ENCODE measurements around the gene ANAPC16.

Gene ANAPC16

DNA sequence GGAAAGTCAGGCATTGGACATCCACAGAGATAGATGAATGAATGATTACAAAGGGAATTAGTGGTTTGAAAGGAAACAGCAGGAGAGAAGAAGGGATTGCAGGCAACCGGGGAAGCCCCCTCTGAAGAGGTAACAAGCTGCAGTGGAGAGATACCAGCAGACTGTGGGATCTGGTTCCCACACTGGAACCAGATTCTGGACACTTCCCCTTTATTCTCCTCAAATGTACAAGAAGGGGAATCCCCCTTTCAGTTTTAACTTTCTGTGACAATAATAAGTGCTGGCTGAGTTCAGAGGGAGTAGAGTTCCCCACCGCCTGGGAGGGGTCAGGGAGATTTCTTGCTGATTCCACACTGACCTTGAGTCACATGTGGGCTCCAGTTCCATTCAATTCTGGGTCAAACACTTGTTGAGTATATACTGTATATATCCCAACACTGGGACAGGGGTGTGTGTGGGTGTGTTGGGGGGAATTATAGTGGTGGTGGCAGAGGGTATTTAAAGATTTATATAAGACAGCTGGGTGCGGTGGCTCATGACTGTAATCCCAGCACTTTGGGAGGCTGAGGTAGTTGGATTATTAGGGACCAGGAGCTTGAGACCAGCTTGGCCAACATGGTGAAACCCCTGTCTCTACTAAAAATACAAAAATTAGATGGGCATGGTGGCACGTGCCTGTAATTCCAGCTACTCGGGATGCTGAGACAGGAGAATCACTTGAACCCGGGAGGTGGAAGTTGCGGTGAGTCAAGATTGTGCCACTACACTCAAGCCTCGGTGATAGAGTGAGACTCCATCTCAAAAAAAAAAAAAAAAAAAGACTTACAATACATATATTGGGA, 41.5 kb downstream of the ANAPC16 start:
- no peak overlapping the region for H3K4me3 ChIP-seq (ENCODE audit: low read length)
- no peaks in the 10 kb centered on the region for H3K36me3 ChIP-seq (ENCODE audit: control insufficient read depth, insufficient read depth, low read length, severe bottlenecking)
- H3K27me3 ChIP-seq (replicated peaks; ENCODE audit: control insufficient read depth, insufficient read depth, low read length) = no peaks in the 10 kb centered on the region
- no peaks in the 10 kb centered on the region for H3K9me3 ChIP-seq (ENCODE audit: control insufficient read depth, low read length)
- peaks cover 81% of the 10 kb centered on the region for H3K4me1 ChIP-seq (ENCODE audit: control insufficient read depth, insufficient read depth, low read length)
- peak overlapping the region; percentile 14 for H3K9ac ChIP-seq (ENCODE audit: low read length)
- peak; percentile 64 for DNase-seq (ENCODE audit: low read depth)

- no peak overlapping the region for H3K9ac ChIP-seq (ENCODE audit: low read length)
- H3K9me3 ChIP-seq (ENCODE audit: control insufficient read depth, low read length) = no peaks in the 10 kb centered on the region
- H3K27me3 ChIP-seq (replicated peaks; ENCODE audit: control insufficient read depth, insufficient read depth, low read length) = no peaks in the 10 kb centered on the region
- no peak overlapping the region for H3K4me3 ChIP-seq (ENCODE audit: low read length)
- no peaks in the 10 kb centered on the region for H3K36me3 ChIP-seq (ENCODE audit: control insufficient read depth, insufficient read depth, low read length, severe bottlenecking)
- H3K4me1 ChIP-seq (ENCODE audit: control insufficient read depth, insufficient read depth, low read length) = peaks cover 69% of the 10 kb centered on the region
- no peak for DNase-seq (ENCODE audit: low read depth)
These were observed 42.8 kb downstream of the ANAPC16 start for GRCh38 chr10:72258617-72259016.

- H3K9ac ChIP-seq (ENCODE audit: low read length) = peak overlapping the region; percentile 94
- no peaks in the 10 kb centered on the region for H3K27me3 ChIP-seq (replicated peaks; ENCODE audit: control insufficient read depth, insufficient read depth, low read length)
- H3K4me3 ChIP-seq (ENCODE audit: low read length) = peak overlapping the region; percentile 52
- H3K9me3 ChIP-seq (ENCODE audit: control insufficient read depth, low read length) = no peaks in the 10 kb centered on the region
- no peaks in the 10 kb centered on the region for H3K36me3 ChIP-seq (ENCODE audit: control insufficient read depth, insufficient read depth, low read length, severe bottlenecking)
- H3K4me1 ChIP-seq (ENCODE audit: control insufficient read depth, insufficient read depth, low read length) = peaks cover 58% of the 10 kb centered on the region
- peak; percentile 90 for DNase-seq (ENCODE audit: low read depth)
These were observed 43.9 kb downstream of the ANAPC16 start for GRCh38 chr10:72259491-72260238.

GRCh38 chr10:72260239-72260975, 44.6 kb downstream of the ANAPC16 start:
- Histone ChIP-seq H3K4me1 (ENCODE audit: control insufficient read depth, insufficient read depth, low read length) (peaks cover 51% of the 10 kb centered on the region), H3K36me3 (ENCODE audit: control insufficient read depth, insufficient read depth, low read length, severe bottlenecking) (no peaks in the 10 kb centered on the region), H3K4me3 (ENCODE audit: low read length) (peak overlapping the region; percentile 81), H3K9me3 (ENCODE audit: control insufficient read depth, low read length) (no peaks in the 10 kb centered on the region), H3K9ac (ENCODE audit: low read length) (peak overlapping the region; percentile 94), H3K27me3 (replicated peaks; ENCODE audit: control insufficient read depth, insufficient read depth, low read length) (no peaks in the 10 kb centered on the region)
- DNase-seq (ENCODE audit: low read depth) = peak; percentile 90

GRCh38 chr10:72260976-72261783, 45.4 kb downstream of the ANAPC16 start:
- Histone ChIP-seq H3K36me3 (ENCODE audit: control insufficient read depth, insufficient read depth, low read length, severe bottlenecking) (no peaks in the 10 kb centered on the region), H3K9ac (ENCODE audit: low read length) (peak overlapping the region; percentile 94), H3K4me1 (ENCODE audit: control insufficient read depth, insufficient read depth, low read length) (peaks cover 43% of the 10 kb centered on the region), H3K27me3 (replicated peaks; ENCODE audit: control insufficient read depth, insufficient read depth, low read length) (no peaks in the 10 kb centered on the region), H3K4me3 (ENCODE audit: low read length) (peak overlapping the region; percentile 81), H3K9me3 (ENCODE audit: control insufficient read depth, low read length) (no peaks in the 10 kb centered on the region)
- DNase-seq (ENCODE audit: low read depth) = peak; percentile 84

GRCh38 chr10:72261784-72262404, 46.1 kb downstream of the ANAPC16 start:
- no peak for DNase-seq (ENCODE audit: low read depth)
- Histone ChIP-seq H3K4me3 (ENCODE audit: low read length) (peak overlapping the region; percentile 81), H3K9me3 (ENCODE audit: control insufficient read depth, low read length) (no peaks in the 10 kb centered on the region), H3K27me3 (replicated peaks; ENCODE audit: control insufficient read depth, insufficient read depth, low read length) (no peaks in the 10 kb centered on the region), H3K9ac (ENCODE audit: low read length) (peak overlapping the region; percentile 94), H3K4me1 (ENCODE audit: control insufficient read depth, insufficient read depth, low read length) (peaks cover 37% of the 10 kb centered on the region), H3K36me3 (ENCODE audit: control insufficient read depth, insufficient read depth, low read length, severe bottlenecking) (no peaks in the 10 kb centered on the region)

GRCh38 chr10:72263613-72264241, 47.9 kb downstream of the ANAPC16 start:
- H3K9ac ChIP-seq (ENCODE audit: low read length) = no peak overlapping the region
- no peaks in the 10 kb centered on the region for H3K36me3 ChIP-seq (ENCODE audit: control insufficient read depth, insufficient read depth, low read length, severe bottlenecking)
- H3K4me3 ChIP-seq (ENCODE audit: low read length) = no peak overlapping the region
- peaks cover 29% of the 10 kb centered on the region for H3K4me1 ChIP-seq (ENCODE audit: control insufficient read depth, insufficient read depth, low read length)
- no peak for DNase-seq (ENCODE audit: low read depth)
- no peaks in the 10 kb centered on the region for H3K27me3 ChIP-seq (replicated peaks; ENCODE audit: control insufficient read depth, insufficient read depth, low read length)
- H3K9me3 ChIP-seq (ENCODE audit: control insufficient read depth, low read length) = no peaks in the 10 kb centered on the region

GRCh38 chr10:72264536-72264935, 48.7 kb downstream of the ANAPC16 start:
- Histone ChIP-seq H3K4me3 (ENCODE audit: low read length) (no peak overlapping the region), H3K9me3 (ENCODE audit: control insufficient read depth, low read length) (no peaks in the 10 kb centered on the region), H3K36me3 (ENCODE audit: control insufficient read depth, insufficient read depth, low read length, severe bottlenecking) (no peaks in the 10 kb centered on the region), H3K9ac (ENCODE audit: low read length) (no peak overlapping the region), H3K27me3 (replicated peaks; ENCODE audit: control insufficient read depth, insufficient read depth, low read length) (no peaks in the 10 kb centered on the region), H3K4me1 (ENCODE audit: control insufficient read depth, insufficient read depth, low read length) (peaks cover 21% of the 10 kb centered on the region)
- DNase-seq (ENCODE audit: low read depth) = no peak

DNA sequence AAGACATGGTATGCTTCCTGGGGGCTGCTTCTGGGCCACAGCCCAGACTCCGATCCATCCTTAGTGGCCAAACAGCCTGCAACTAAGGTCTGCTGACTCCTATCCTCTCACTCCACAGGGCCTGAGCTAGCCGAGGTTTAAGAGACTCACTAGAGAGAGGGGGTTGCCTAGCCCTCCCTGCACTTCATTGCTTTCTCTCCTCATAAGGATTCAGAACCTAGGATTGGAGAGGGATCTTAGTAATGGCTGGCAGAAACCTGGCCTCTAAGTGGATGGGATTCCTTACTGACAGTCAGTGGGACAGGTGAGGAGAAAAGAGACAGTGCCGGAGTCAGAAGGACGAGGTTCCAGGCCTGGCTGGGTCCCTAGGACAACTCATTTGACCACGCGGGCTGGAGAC, 49.7 kb downstream of the ANAPC16 start:
- Histone ChIP-seq H3K9me3 (ENCODE audit: control insufficient read depth, low read length) (no peaks in the 10 kb centered on the region), H3K9ac (ENCODE audit: low read length) (no peak overlapping the region), H3K27me3 (replicated peaks; ENCODE audit: control insufficient read depth, insufficient read depth, low read length) (no peaks in the 10 kb centered on the region), H3K4me3 (ENCODE audit: low read length) (no peak overlapping the region), H3K36me3 (ENCODE audit: control insufficient read depth, insufficient read depth, low read length, severe bottlenecking) (no peaks in the 10 kb centered on the region), H3K4me1 (ENCODE audit: control insufficient read depth, insufficient read depth, low read length) (peaks cover 12% of the 10 kb centered on the region)
- DNase-seq (ENCODE audit: low read depth) = no peak
